Measurements from ENCODE around the gene RASGRF2. TPM values are rescaled to one million over a fixed set of nuclear protein-coding genes. Genes with fewer than 3 reads are reported as not detected.
"Not testable (repeated sequence)": the region's sequence is repeated elsewhere in the genome, so short reads cannot be mapped to it uniquely, and the experiment has no call there.

Gene RASGRF2
- total RNA-seq, 1 experiment from 2014 or later, result 0.18 TPM

DNA sequence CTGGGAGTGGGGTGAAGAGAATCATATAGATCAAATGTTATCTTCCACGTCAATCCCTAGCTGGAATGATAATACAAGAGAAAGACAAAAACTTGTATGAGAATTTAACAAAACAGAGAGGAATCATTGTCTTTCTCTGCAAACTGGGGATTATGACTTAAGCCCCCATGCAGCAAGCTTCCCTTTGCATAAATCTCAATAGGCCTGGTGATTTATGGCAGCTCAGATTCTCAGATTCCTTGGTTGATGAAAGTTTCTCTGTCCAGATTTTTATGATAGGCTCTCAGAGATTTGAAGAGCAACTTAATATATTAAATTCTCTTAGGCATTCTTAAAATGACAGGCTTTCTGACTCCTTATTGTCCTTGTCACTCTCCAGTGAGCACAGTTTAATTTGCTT is 56.0 kb downstream of the RASGRF2 start:
- no peak for DNase-seq
- POLR2A ChIA-PET (ENCODE audit: unreplicated experiment), result no interaction called here

GRCh38 chr5:81017320-81017719 is 57.2 kb downstream of the RASGRF2 start:
- no peak overlapping the region for H3K4me3 ChIP-seq (ENCODE audit: low read length)
- TF ChIP-seq, protein P1, sequence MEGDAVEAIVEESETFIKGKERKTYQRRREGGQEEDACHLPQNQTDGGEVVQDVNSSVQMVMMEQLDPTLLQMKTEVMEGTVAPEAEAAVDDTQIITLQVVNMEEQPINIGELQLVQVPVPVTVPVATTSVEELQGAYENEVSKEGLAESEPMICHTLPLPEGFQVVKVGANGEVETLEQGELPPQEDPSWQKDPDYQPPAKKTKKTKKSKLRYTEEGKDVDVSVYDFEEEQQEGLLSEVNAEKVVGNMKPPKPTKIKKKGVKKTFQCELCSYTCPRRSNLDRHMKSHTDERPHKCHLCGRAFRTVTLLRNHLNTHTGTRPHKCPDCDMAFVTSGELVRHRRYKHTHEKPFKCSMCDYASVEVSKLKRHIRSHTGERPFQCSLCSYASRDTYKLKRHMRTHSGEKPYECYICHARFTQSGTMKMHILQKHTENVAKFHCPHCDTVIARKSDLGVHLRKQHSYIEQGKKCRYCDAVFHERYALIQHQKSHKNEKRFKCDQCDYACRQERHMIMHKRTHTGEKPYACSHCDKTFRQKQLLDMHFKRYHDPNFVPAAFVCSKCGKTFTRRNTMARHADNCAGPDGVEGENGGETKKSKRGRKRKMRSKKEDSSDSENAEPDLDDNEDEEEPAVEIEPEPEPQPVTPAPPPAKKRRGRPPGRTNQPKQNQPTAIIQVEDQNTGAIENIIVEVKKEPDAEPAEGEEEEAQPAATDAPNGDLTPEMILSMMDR (conservative IDR thresholded peaks at IDR 0.05; ENCODE audit: low read depth, low read length), result no peak
- no peak for TF ChIP-seq EZH2 (IDR thresholded peaks at IDR 0.05; ENCODE audit: low read length, unreplicated experiment)
- TF ChIP-seq EZH2phosphoT487 (IDR thresholded peaks at IDR 0.05; ENCODE audit: borderline replicate concordance, low read length), result no peak
- H3K4me2 ChIP-seq (ENCODE audit: low read length), result no peak overlapping the region
- no TSS peak for BruUV-seq (replicated peaks)
- no peaks in the 10 kb centered on the region for H3K9me3 ChIP-seq (ENCODE audit: low read length)
- no peaks in the 10 kb centered on the region for H3K79me2 ChIP-seq (ENCODE audit: low read length)
- no peaks in the 10 kb centered on the region for H4K20me1 ChIP-seq (ENCODE audit: low read length)
- H3K27ac ChIP-seq (ENCODE audit: low read length), result no peak overlapping the region
- no peak for DNase-seq
- H2AFZ ChIP-seq (ENCODE audit: low read length), result no peak overlapping the region
- H3K9me2 ChIP-seq (replicated peaks; ENCODE audit: low read length), result no peaks in the 10 kb centered on the region
- no peak for ATAC-seq
- H3K4me1 ChIP-seq (ENCODE audit: insufficient read depth, low read length), result peaks cover 10% of the 10 kb centered on the region
- ChIA-PET POLR2A (ENCODE audit: unreplicated experiment) (no interaction called here), CTCF (no interaction called here)
- intact Hi-C loops (cut with micrococcal nuclease), result no loop called here
- H3K27me3 ChIP-seq (ENCODE audit: low read length), result no peaks in the 10 kb centered on the region
- no peak overlapping the region for H3K9ac ChIP-seq (ENCODE audit: low read length)
- no peaks in the 10 kb centered on the region for H3K36me3 ChIP-seq (ENCODE audit: low read depth, low read length)
- H3F3A ChIP-seq (ENCODE audit: low read length, unreplicated experiment), result no peaks in the 10 kb centered on the region

More for the DNA sequence above, 56.0 kb downstream of the RASGRF2 start:
- H3K27ac ChIP-seq (ENCODE audit: low read length), result no peak overlapping the region
- H3K9me2 ChIP-seq (replicated peaks; ENCODE audit: low read length), result no peaks in the 10 kb centered on the region
- no peak overlapping the region for H2AFZ ChIP-seq (ENCODE audit: low read length)
- CTCF ChIA-PET, result no interaction called here
- intact Hi-C loops (cut with micrococcal nuclease), result no loop called here
- no peak overlapping the region for H3K4me3 ChIP-seq (ENCODE audit: low read length)
- no peaks in the 10 kb centered on the region for H3K36me3 ChIP-seq (ENCODE audit: low read depth, low read length)
- H3K27me3 ChIP-seq (ENCODE audit: low read length), result no peaks in the 10 kb centered on the region
- ATAC-seq, result no peak
- H4K20me1 ChIP-seq (ENCODE audit: low read length), result no peaks in the 10 kb centered on the region
- no peaks in the 10 kb centered on the region for H3K9me3 ChIP-seq (ENCODE audit: low read length)
- no TSS peak for BruUV-seq (replicated peaks)
- TF ChIP-seq EZH2 (IDR thresholded peaks at IDR 0.05; ENCODE audit: low read length, unreplicated experiment) (no peak), EZH2phosphoT487 (IDR thresholded peaks at IDR 0.05; ENCODE audit: borderline replicate concordance, low read length) (no peak)
- TF ChIP-seq, protein P1 (conservative IDR thresholded peaks at IDR 0.05; ENCODE audit: low read depth, low read length), result no peak
- H3K4me2 ChIP-seq (ENCODE audit: low read length), result no peak overlapping the region
- no peak overlapping the region for H3K9ac ChIP-seq (ENCODE audit: low read length)
- H3K79me2 ChIP-seq (ENCODE audit: low read length), result no peaks in the 10 kb centered on the region
- H3F3A ChIP-seq (ENCODE audit: low read length, unreplicated experiment), result no peaks in the 10 kb centered on the region
- H3K4me1 ChIP-seq (ENCODE audit: insufficient read depth, low read length), result peaks cover 10% of the 10 kb centered on the region

- not testable (repeated sequence) for H4K20me1 ChIP-seq (ENCODE audit: low read length)
Measured at GRCh38 chr5:81018608-81019007, 58.4 kb downstream of the RASGRF2 start.

More at GRCh38 chr5:81018608-81019007, 58.4 kb downstream of the RASGRF2 start:
- POLR2A ChIA-PET (ENCODE audit: unreplicated experiment); H3K79me2 ChIP-seq (ENCODE audit: low read length); H3K27me3 ChIP-seq (ENCODE audit: low read length); H3K9me3 ChIP-seq (ENCODE audit: low read length); H3K27ac ChIP-seq (ENCODE audit: low read length); H3F3A ChIP-seq (ENCODE audit: low read length, unreplicated experiment); H3K4me2 ChIP-seq (ENCODE audit: low read length); BruUV-seq (replicated peaks); ATAC-seq; intact Hi-C loops (cut with micrococcal nuclease); DNase-seq; H3K4me3 ChIP-seq (ENCODE audit: low read length); H3K9ac ChIP-seq (ENCODE audit: low read length); H3K9me2 ChIP-seq (replicated peaks; ENCODE audit: low read length); H3K36me3 ChIP-seq (ENCODE audit: low read depth, low read length); H3K4me1 ChIP-seq (ENCODE audit: insufficient read depth, low read length); H2AFZ ChIP-seq (ENCODE audit: low read length): not testable (repeated sequence)
- CTCF ChIA-PET, result interaction anchor here (0.7 kb wide), 1 partner anchor 229 kb away, joined by 14 read pairs; no protein-coding TSS in a partner anchor

Measured in PC-3 (cell line).